Spleen (tissue), 7 donors: ENCODE measurements around the gene RAB6A.

Experiments
- CTCF ChIP-seq, 11 experiments: fragments of 200-600 bp in 7 of 11; fragments of 450-650 bp in 4 of 11; sonication (generic) in 4 of 11; IDR thresholded peaks in 8 of 11; conservative IDR thresholded peaks in 3 of 11; 1 replicate in 7 of 11; 2 replicates in 4 of 11; pipeline versions ENCODE4 v1.4.0 to v1.8.0; 2016 to 2021; ENCODE audit warnings: antibody characterized with exemption in 11 of 11, inconsistent platforms in 4 of 11, mild to moderate bottlenecking in 1 of 11
- POLR2A ChIP-seq, 3 donors: fragments of 450-650 bp; IDR thresholded peaks; one replicate each; pipeline ENCODE4 v1.5.1; 2017; ENCODE audit warnings: antibody characterized with exemption in 3 of 3, mild to moderate bottlenecking in 1 of 3
- POLR2AphosphoS5 ChIP-seq, 3 donors: sonication (generic); formaldehyde crosslinking; IDR thresholded peaks; one replicate each; pipeline ENCODE4 v1.5.1; 2017; ENCODE audit warnings: antibody characterized with exemption in 3 of 3
- donor health status: DM: no; HTN: no; CAD: no; lungs with moderate emphysema.
- donor health status: DM: no; HTN: no; CAD: no.
- donor health status: DM: no; HTN: no; CAD: no.

GRCh38 chr11:73760135-73760678 is 667 bp downstream of the RAB6A start:
- TF ChIP-seq POLR2A (IDR thresholded peaks at IDR 0.05) = no peak
- TF ChIP-seq CTCF (IDR thresholded peaks at IDR 0.05 in 8 of 11, conservative IDR thresholded peaks at IDR 0.05 in 3 of 11) = no peak
- TF ChIP-seq POLR2AphosphoS5 (IDR thresholded peaks at IDR 0.05) = no peak
